IMR-90 (cell line): ENCODE data around the gene LILRB2. TPM values are rescaled to one million over a fixed set of nuclear protein-coding genes. Genes with fewer than 3 reads are reported as not detected.

Experiments used
- ATAC-seq: fragments of 200-7000 bp; cut with Tn5 transposase; 2 replicates; pipeline ENCODE4 v1.9.1; 2020; ENCODE audit warnings: low read depth, mild to moderate bottlenecking, moderate library complexity
- BruUV-seq: library from RNA; stranded (reverse); fragments of 400-500 nt; replicated peaks from 2 replicates; lab custom pipeline; 2021; lab: Mats Ljungman, UMichigan
- CTCF ChIA-PET: fragments of 300-600 bp; formaldehyde crosslinking; extraction: SDS; loops from one replicate; lab custom pipeline; 2021; ENCODE audit warnings: antibody characterized with exemption; lab: Yijun Ruan, JAX
- POLR2A ChIA-PET: fragments of 300-600 bp; sonication (Branson Sonifier 250); formaldehyde crosslinking; loops from one replicate; lab custom pipeline; 2022; ENCODE audit warnings: antibody characterized with exemption; ENCODE audit not compliant: unreplicated experiment; lab: Charles Lee
- DNase-seq: peaks from one replicate; pipeline ENCODE4 v3.0.0; 2013
- H2AFZ ChIP-seq: replicated peaks from 2 replicates; pipeline ENCODE3; 2013; ENCODE audit warnings: low read length, mild to moderate bottlenecking; ENCODE audit not compliant: poor library complexity
- H2AK5ac ChIP-seq: 2 replicates; pipeline ENCODE4 v1.6.1; 2013; ENCODE audit warnings: low read depth, low read length, inconsistent platforms
- H2AK9ac ChIP-seq: replicated peaks from 2 replicates; pipeline ENCODE3; 2013; ENCODE audit warnings: mild to moderate bottlenecking, low read depth, low read length, moderate library complexity; ENCODE audit not compliant: poor library complexity
- H2BK120ac ChIP-seq: 2 replicates; pipeline ENCODE4 v1.6.1; 2013; ENCODE audit warnings: low read depth, low read length, inconsistent platforms
- H2BK15ac ChIP-seq: 3 replicates; pipeline ENCODE4 v1.6.1; 2013; ENCODE audit warnings: low read depth, low read length, inconsistent platforms
- H2BK20ac ChIP-seq: 2 replicates; pipeline ENCODE4 v1.6.1; 2013; ENCODE audit warnings: low read depth, mild to moderate bottlenecking, inconsistent platforms, low read length, moderate library complexity
- H2BK5ac ChIP-seq: 2 replicates; pipeline ENCODE4 v1.6.1; 2013; ENCODE audit warnings: mild to moderate bottlenecking, low read depth, low read length, inconsistent platforms; ENCODE audit not compliant: poor library complexity, severe bottlenecking
- H3K14ac ChIP-seq: replicated peaks from 2 replicates; pipeline ENCODE4 v1.6.1; 2013; ENCODE audit warnings: low read depth, low read length, inconsistent platforms
- H3K18ac ChIP-seq: 2 replicates; pipeline ENCODE4 v1.6.1; 2013; ENCODE audit warnings: low read depth, low read length, control low read depth
- H3K23ac ChIP-seq: 2 replicates; pipeline ENCODE4 v1.6.1; 2013; ENCODE audit warnings: low read depth, low read length, inconsistent platforms
- H3K27ac ChIP-seq: 2 replicates; pipeline ENCODE4 v1.5.1; 2013; ENCODE audit warnings: mild to moderate bottlenecking, control low read depth, low read length; ENCODE audit not compliant: insufficient read depth
- H3K27me3 ChIP-seq: 2 replicates; pipeline ENCODE4 v1.6.1; 2013; ENCODE audit warnings: low read length; ENCODE audit not compliant: control insufficient read depth, insufficient read depth
- H3K36me3 ChIP-seq: 2 replicates; pipeline ENCODE4 v1.6.1; 2013; ENCODE audit warnings: low read length, mixed read lengths; ENCODE audit not compliant: control insufficient read depth, insufficient read depth
- H3K4ac ChIP-seq: 2 replicates; pipeline ENCODE4 v1.6.1; 2013; ENCODE audit warnings: low read depth, low read length, inconsistent platforms
- H3K4me1 ChIP-seq: 2 replicates; pipeline ENCODE4 v1.6.1; 2013; ENCODE audit warnings: low read length, mixed read lengths; ENCODE audit not compliant: control insufficient read depth, insufficient read depth
- H3K4me2 ChIP-seq: 2 replicates; pipeline ENCODE4 v1.6.1; 2013; ENCODE audit warnings: low read depth, mild to moderate bottlenecking, control low read depth, low read length, moderate library complexity
- H3K4me3 ChIP-seq: 2 replicates; pipeline ENCODE4 v1.5.1; 2013; ENCODE audit warnings: low read depth, mild to moderate bottlenecking, control low read depth, low read length, moderate library complexity; ENCODE audit not compliant: insufficient read depth
- H3K56ac ChIP-seq: 2 replicates; pipeline ENCODE4 v1.6.1; 2013; ENCODE audit warnings: low read length, inconsistent platforms; ENCODE audit not compliant: insufficient read depth; ENCODE audit errors: extremely low read depth
- H3K79me1 ChIP-seq, 2 experiments: 2 replicates each; pipeline ENCODE4 v1.6.1; 2013; ENCODE audit warnings: low read length in 2 of 2, inconsistent platforms in 1 of 2, low read depth in 1 of 2
- H3K9ac ChIP-seq: 2 replicates; pipeline ENCODE4 v1.6.1; 2013; ENCODE audit warnings: low read depth, low read length, control low read depth
- H3K9me1 ChIP-seq: 2 replicates; pipeline ENCODE4 v1.6.1; 2013; ENCODE audit warnings: low read length, inconsistent platforms; ENCODE audit not compliant: insufficient read depth
- H3K9me3 ChIP-seq: 2 replicates; pipeline ENCODE4 v1.6.1; 2013; ENCODE audit warnings: low read length; ENCODE audit not compliant: control insufficient read depth, insufficient read depth
- H4K20me1 ChIP-seq: 2 replicates; pipeline ENCODE4 v1.6.1; 2013; ENCODE audit warnings: low read length, inconsistent platforms; ENCODE audit not compliant: insufficient read depth
- H4K5ac ChIP-seq: 2 replicates; pipeline ENCODE4 v1.6.1; 2013; ENCODE audit warnings: mild to moderate bottlenecking, low read depth, low read length, control low read depth
- H4K8ac ChIP-seq, 2 experiments: 2 replicates each; pipeline ENCODE4 v1.6.1; 2013; ENCODE audit warnings: low read depth in 2 of 2, low read length in 2 of 2, control low read depth in 1 of 2, inconsistent platforms in 1 of 2
- H4K91ac ChIP-seq: 2 replicates; pipeline ENCODE4 v1.6.1; 2013; ENCODE audit warnings: low read depth, low read length, inconsistent platforms; ENCODE audit not compliant: insufficient read depth
- BHLHE40 ChIP-seq: fragments of 150-350 bp; IDR thresholded peaks from 2 replicates; pipeline ENCODE4 v1.6.1; 2016; ENCODE audit warnings: mild to moderate bottlenecking, low read depth, low read length
- CEBPB ChIP-seq: IDR thresholded peaks from 2 replicates; pipeline ENCODE4 v1.6.1; 2012; ENCODE audit warnings: low read depth, low read length, improper control_type of control experiment
- CHD1 ChIP-seq: IDR thresholded peaks from 2 replicates; pipeline ENCODE4 v1.6.1; 2012; ENCODE audit warnings: low read depth, low read length, improper control_type of control experiment
- CTCF ChIP-seq: conservative IDR thresholded peaks from 2 replicates; pipeline ENCODE4 v1.5.1; 2012; ENCODE audit warnings: mild to moderate bottlenecking, low read depth, low read length, improper control_type of control experiment
- ELK1 ChIP-seq: fragments of 150-350 bp; IDR thresholded peaks from 2 replicates; pipeline ENCODE4 v1.6.1; 2016; ENCODE audit warnings: low read depth, mild to moderate bottlenecking, low read length, moderate library complexity, borderline replicate concordance
- FOS ChIP-seq: fragments of 150-350 bp; IDR thresholded peaks from 2 replicates; pipeline ENCODE4 v1.6.1; 2016; ENCODE audit warnings: low read depth, low read length
- MAFK ChIP-seq: IDR thresholded peaks from 2 replicates; pipeline ENCODE4 v1.6.1; 2012; ENCODE audit warnings: low read depth, low read length, improper control_type of control experiment
- MAZ ChIP-seq: IDR thresholded peaks from 2 replicates; pipeline ENCODE4 v1.6.1; 2012; ENCODE audit warnings: low read depth, mild to moderate bottlenecking, low read length, improper control_type of control experiment, moderate library complexity, borderline replicate concordance
- MXI1 ChIP-seq: IDR thresholded peaks from 2 replicates; pipeline ENCODE4 v1.6.1; 2012; ENCODE audit warnings: low read depth, mild to moderate bottlenecking, low read length, moderate library complexity, borderline replicate concordance
- NFE2L2 ChIP-seq: fragments of 150-350 bp; IDR thresholded peaks from 2 replicates; pipeline ENCODE4 v1.6.1; 2016; ENCODE audit warnings: low read depth, mild to moderate bottlenecking, low read length
- POLR2A ChIP-seq: IDR thresholded peaks from 2 replicates; pipeline ENCODE4 v1.6.1; 2012; ENCODE audit warnings: mild to moderate bottlenecking, low read depth, low read length
- RAD21 ChIP-seq: IDR thresholded peaks from 2 replicates; pipeline ENCODE4 v1.6.1; 2012; ENCODE audit warnings: low read length, improper control_type of control experiment
- RCOR1 ChIP-seq: IDR thresholded peaks from 2 replicates; pipeline ENCODE4 v1.6.1; 2012; ENCODE audit warnings: mild to moderate bottlenecking, low read length, improper control_type of control experiment; ENCODE audit not compliant: insufficient replicate concordance
- RFX5 ChIP-seq: IDR thresholded peaks from 2 replicates; pipeline ENCODE4 v1.8.0; 2012; ENCODE audit warnings: low read depth, mild to moderate bottlenecking, low read length, moderate library complexity
- SMC3 ChIP-seq: fragments of 150-350 bp; IDR thresholded peaks from 2 replicates; pipeline ENCODE4 v1.6.1; 2016; ENCODE audit warnings: low read depth, mild to moderate bottlenecking, antibody characterized with exemption, low read length, moderate library complexity
- WGBS, 2 experiments: methylation state at CpG; one replicate each; pipeline versions ENCODE4 v1.1.5 to v1.1.7; 2013; ENCODE audit warnings: missing lambda C conversion rate in 2 of 2; ENCODE audit not compliant: insufficient read length in 1 of 2; ENCODE audit errors: extremely low coverage in 2 of 2; 5-methylcytosine and 5-hydroxymethylcytosine counted together
- dilution Hi-C: fragments of 300-500 bp; cut with HindIII; formaldehyde crosslinking; loops from one replicate; pipeline ENCODE4 v1.14.3; 2018; ENCODE audit warnings: low sequenced_read_pairs; ENCODE audit not compliant: unreplicated experiment
- in situ Hi-C: fragments of 300-500 bp; cut with MboI; formaldehyde crosslinking; loops from 3 replicates; pipeline ENCODE4 v1.14.3; 2019; ENCODE audit warnings: low sequenced_read_pairs, inconsistent platforms, mixed read lengths
- intact Hi-C: fragments of 100-400 bp; cut with micrococcal nuclease; formaldehyde crosslinking; loops from 2 replicates; pipeline ENCODE4 v1.10.0; 2022
- polyA plus RNA-seq, 3 experiments: library from polyadenylated mRNA; depleted of rRNA; stranded (reverse); fragments of >200 nt; gene quantifications; 2 replicates each; pipeline ENCODE4 v1.2.3, GENCODE V29; 2012; ENCODE audit warnings: low replicate concordance in 1 of 3
- total RNA-seq: library from RNA; depleted of rRNA; stranded (reverse); fragments of >200 nt; gene quantifications from 2 replicates; pipeline ENCODE4 v1.2.3, GENCODE V29; 2012
- TF ChIP-seq, protein P1 (sequence below): fragments of 150-350 bp; IDR thresholded peaks from 2 replicates; pipeline ENCODE4 v1.6.1; 2017; ENCODE audit warnings: mild to moderate bottlenecking, antibody characterized with exemption, low read length, low read depth

The LILRB2 gene
- total and polyA plus RNA-seq, 2 of the 4 experiments (the other 2 are of a cell fraction) = not detected

DNA sequence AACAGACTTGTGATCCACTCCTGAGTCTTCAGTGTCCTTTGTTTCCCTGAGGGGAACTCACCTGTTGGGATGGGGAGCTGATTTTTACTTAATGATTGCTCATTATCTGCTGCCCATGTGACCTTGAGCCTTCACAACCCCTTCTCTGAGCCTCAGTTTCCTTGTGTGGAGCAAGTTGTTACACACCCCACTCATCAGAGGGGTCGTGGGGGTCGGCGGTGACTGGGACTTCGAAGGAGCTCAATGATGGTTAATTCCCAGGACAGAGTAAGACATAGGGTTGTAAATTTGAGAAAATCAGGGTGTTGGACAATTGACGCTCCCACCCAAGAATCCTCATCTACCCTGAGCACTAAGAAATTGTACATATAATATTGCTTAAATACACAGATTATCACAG is 18.6 kb upstream of the LILRB2 start:
- no peak overlapping the region for H3K23ac ChIP-seq
- no peaks in the 10 kb centered on the region for H3K9me1 ChIP-seq
- no peak overlapping the region for H2AK5ac ChIP-seq
- TF ChIP-seq SMC3 (no peak), NFE2L2 (no peak), BHLHE40 (no peak), RCOR1 (no peak), RFX5 (no peak), FOS (no peak), CEBPB (no peak), RAD21 (no peak), CTCF (no peak), ELK1 (no peak), POLR2A (no peak), MXI1 (no peak), CHD1 (no peak), MAZ (no peak), MAFK (no peak)
- TF ChIP-seq, protein P1, sequence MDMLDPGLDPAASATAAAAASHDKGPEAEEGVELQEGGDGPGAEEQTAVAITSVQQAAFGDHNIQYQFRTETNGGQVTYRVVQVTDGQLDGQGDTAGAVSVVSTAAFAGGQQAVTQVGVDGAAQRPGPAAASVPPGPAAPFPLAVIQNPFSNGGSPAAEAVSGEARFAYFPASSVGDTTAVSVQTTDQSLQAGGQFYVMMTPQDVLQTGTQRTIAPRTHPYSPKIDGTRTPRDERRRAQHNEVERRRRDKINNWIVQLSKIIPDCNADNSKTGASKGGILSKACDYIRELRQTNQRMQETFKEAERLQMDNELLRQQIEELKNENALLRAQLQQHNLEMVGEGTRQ = no peak
- H3K9me3 ChIP-seq = 0 out of 2 replicates have a peak, but pooled peaks cover 1% of the 10 kb centered on the region
- no peak overlapping the region for H3K18ac ChIP-seq
- in situ Hi-C loops (loop anchor here (5.0 kb wide), 1 partner anchor 278 kb away; no protein-coding TSS in a partner anchor), intact Hi-C loops (no loop called here), dilution Hi-C loops (no loop called here)
- H2AK9ac ChIP-seq = no peak overlapping the region
- H3K27ac ChIP-seq = no peak overlapping the region
- H2AFZ ChIP-seq = no peak overlapping the region
- no peak overlapping the region for H2BK15ac ChIP-seq
- H3K4me2 ChIP-seq = no peak overlapping the region
- H3K56ac ChIP-seq = no peak overlapping the region
- no peaks in the 10 kb centered on the region for H3K27me3 ChIP-seq
- DNase-seq (no peak), ATAC-seq (no peak)
- no TSS peak for BruUV-seq
- no peak overlapping the region for H3K9ac ChIP-seq
- H3K4me1 ChIP-seq = no peaks in the 10 kb centered on the region
- no peaks in the 10 kb centered on the region for H3K36me3 ChIP-seq
- H3K4ac ChIP-seq = no peak overlapping the region
- no peak overlapping the region for H2BK20ac ChIP-seq
- no peak overlapping the region for H4K8ac ChIP-seq
- ChIA-PET CTCF (no interaction called here), POLR2A (no interaction called here)
- no peaks in the 10 kb centered on the region for H4K20me1 ChIP-seq
- H3K79me1 ChIP-seq = no peaks in the 10 kb centered on the region
- H4K91ac ChIP-seq = no peak overlapping the region
- no peak overlapping the region for H4K5ac ChIP-seq
- no peak overlapping the region for H3K14ac ChIP-seq
- no peak overlapping the region for H2BK5ac ChIP-seq
- no peak overlapping the region for H2BK120ac ChIP-seq
- WGBS, 2 experiments = no CpG with 5 or more reads among the region's 5 CpGs
- no peak overlapping the region for H3K4me3 ChIP-seq
